Adipocyte (in vitro differentiated cells): ENCODE measurements around the gene PKNOX2.

ENCODE experiments used
- DNase-seq: peaks from one replicate; pipeline ENCODE4 v3.0.0-alpha.2; 2015; ENCODE audit warnings: low read depth
- H3K27me3 ChIP-seq: replicated peaks from 2 replicates; pipeline ENCODE4 v1.7.0; 2013; ENCODE audit warnings: mild to moderate bottlenecking, low read length, moderate library complexity; ENCODE audit not compliant: control insufficient read depth, insufficient read depth
- H3K36me3 ChIP-seq: 2 replicates; pipeline ENCODE4 v1.7.0; 2013; ENCODE audit warnings: low read length, mild to moderate bottlenecking, moderate library complexity; ENCODE audit not compliant: control insufficient read depth, insufficient read depth, severe bottlenecking
- H3K4me1 ChIP-seq: 2 replicates; pipeline ENCODE4 v1.7.0; 2013; ENCODE audit warnings: mild to moderate bottlenecking, low read length, moderate library complexity; ENCODE audit not compliant: control insufficient read depth, insufficient read depth
- H3K4me3 ChIP-seq: 2 replicates; pipeline ENCODE4 v1.7.0; 2013; ENCODE audit warnings: mild to moderate bottlenecking, low read length, moderate library complexity
- H3K9ac ChIP-seq: 2 replicates; pipeline ENCODE4 v1.7.0; 2013; ENCODE audit warnings: mild to moderate bottlenecking, low read length, moderate library complexity
- H3K9me3 ChIP-seq: 2 replicates; pipeline ENCODE4 v1.7.0; 2013; ENCODE audit warnings: mild to moderate bottlenecking, low read length, moderate library complexity; ENCODE audit not compliant: control insufficient read depth

The PKNOX2 gene

GRCh38 chr11:125326126-125326525 is 161.6 kb downstream of the PKNOX2 start:
- H3K4me3 ChIP-seq: no peak overlapping the region
- no peak overlapping the region for H3K9ac ChIP-seq
- H3K36me3 ChIP-seq: no peaks in the 10 kb centered on the region
- H3K27me3 ChIP-seq: peaks cover 24% of the 10 kb centered on the region
- H3K4me1 ChIP-seq: no peaks in the 10 kb centered on the region
- no peak for DNase-seq
- no peaks in the 10 kb centered on the region for H3K9me3 ChIP-seq

DNA sequence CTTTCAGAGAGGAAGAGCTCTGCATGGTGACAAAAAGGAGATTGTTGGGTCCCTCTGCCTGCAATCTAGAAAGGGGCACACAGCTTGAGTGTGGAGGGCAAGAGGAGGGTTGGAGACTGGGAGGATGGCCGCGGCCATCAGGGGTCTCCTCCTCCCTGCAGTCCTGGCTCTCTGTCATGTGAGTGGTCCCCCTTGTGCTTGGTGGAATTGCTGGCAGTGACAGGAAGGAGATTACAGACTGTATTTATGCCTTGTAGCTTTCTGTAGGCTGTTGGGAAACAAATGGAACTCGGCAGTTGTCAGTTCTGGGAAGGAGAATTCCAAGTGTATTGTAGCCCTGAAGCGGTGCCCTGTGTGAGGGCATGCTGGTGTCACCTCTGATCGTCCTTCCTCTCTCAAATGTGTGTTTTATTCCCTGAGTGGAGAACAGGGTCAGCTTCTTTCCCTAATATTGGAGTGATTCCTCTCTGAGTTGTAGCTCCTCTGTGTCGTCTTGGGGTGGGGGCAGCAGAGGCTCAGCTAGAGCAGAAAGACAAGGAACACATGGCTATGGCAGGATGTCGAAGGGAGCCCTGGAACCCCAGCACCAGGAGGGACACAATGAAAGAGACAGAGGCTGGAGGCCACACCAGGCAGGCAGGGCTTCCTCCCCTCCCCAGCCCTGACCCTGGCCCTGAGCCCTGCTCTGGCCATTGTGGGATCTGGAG is 163.1 kb downstream of the PKNOX2 start:
- no peaks in the 10 kb centered on the region for H3K9me3 ChIP-seq
- no peak for DNase-seq
- no peaks in the 10 kb centered on the region for H3K36me3 ChIP-seq
- H3K4me1 ChIP-seq: no peaks in the 10 kb centered on the region
- H3K9ac ChIP-seq: no peak overlapping the region
- H3K4me3 ChIP-seq: no peak overlapping the region
- peaks cover 25% of the 10 kb centered on the region for H3K27me3 ChIP-seq

- H3K36me3 ChIP-seq: no peaks in the 10 kb centered on the region
- H3K4me1 ChIP-seq: no peaks in the 10 kb centered on the region
- DNase-seq: no peak
- peaks cover 22% of the 10 kb centered on the region for H3K27me3 ChIP-seq
- no peak overlapping the region for H3K9ac ChIP-seq
- no peaks in the 10 kb centered on the region for H3K9me3 ChIP-seq
- no peak overlapping the region for H3K4me3 ChIP-seq
Measured at GRCh38 chr11:125328225-125328580, 163.7 kb downstream of the PKNOX2 start.

- Histone ChIP-seq H3K9ac (no peak overlapping the region), H3K4me3 (no peak overlapping the region)
- no peak for DNase-seq
Measured at GRCh38 chr11:125329786-125330185, 165.2 kb downstream of the PKNOX2 start.

DNA sequence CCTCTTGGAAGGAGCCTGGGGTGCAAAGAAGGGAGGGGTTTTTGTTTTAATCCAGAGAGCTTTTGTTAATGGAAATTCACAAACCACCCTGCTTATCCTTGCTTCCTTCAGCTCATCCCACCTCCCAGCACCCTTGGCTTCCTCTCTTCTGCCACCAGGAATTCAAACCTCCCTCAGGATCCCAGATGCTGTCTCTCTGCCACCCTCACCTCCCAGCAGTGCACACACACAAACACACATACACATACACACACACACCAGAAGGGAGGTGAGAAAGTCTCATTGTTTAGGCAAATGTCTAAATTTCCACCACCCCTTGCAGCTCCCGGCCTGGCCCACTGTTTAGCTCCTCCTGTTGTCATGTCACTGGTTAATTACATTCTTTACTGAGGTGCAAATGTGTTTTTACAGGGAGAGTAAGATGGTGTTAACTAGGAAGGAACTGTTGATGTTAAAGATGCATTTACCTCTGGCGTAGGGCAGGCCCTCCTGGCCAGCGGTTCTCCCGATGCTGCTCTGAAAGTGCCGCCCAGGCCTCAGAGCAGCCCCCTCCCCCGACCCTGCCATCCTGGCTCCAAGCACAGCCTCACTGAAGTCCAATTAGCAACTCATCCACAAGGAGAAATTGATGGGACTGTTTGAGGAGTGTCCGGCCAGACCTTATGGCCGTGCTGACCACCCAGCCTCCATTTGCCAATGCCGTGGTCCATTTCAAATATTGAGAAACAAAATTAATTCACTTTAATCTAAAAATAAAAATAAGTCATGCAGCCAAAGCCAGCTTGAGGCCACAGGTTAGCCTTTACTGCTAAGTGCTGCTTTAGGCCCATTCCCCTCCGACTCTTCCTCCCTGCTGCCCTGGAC is 166.1 kb downstream of the PKNOX2 start:
- peaks cover 6% of the 10 kb centered on the region for H3K27me3 ChIP-seq
- no peak for DNase-seq
- no peak overlapping the region for H3K9ac ChIP-seq
- H3K4me3 ChIP-seq: no peak overlapping the region
- H3K4me1 ChIP-seq: no peaks in the 10 kb centered on the region
- H3K36me3 ChIP-seq: no peaks in the 10 kb centered on the region
- no peaks in the 10 kb centered on the region for H3K9me3 ChIP-seq

More at GRCh38 chr11:125329786-125330185, 165.2 kb downstream of the PKNOX2 start:
- Histone ChIP-seq H3K4me1 (no peaks in the 10 kb centered on the region), H3K27me3 (peaks cover 11% of the 10 kb centered on the region), H3K36me3 (no peaks in the 10 kb centered on the region), H3K9me3 (no peaks in the 10 kb centered on the region)

GRCh38 chr11:125331357-125332035 is 166.9 kb downstream of the PKNOX2 start:
- Histone ChIP-seq H3K9ac (no peak overlapping the region), H3K27me3 (peaks cover 3% of the 10 kb centered on the region), H3K36me3 (no peaks in the 10 kb centered on the region), H3K4me3 (no peak overlapping the region), H3K4me1 (no peaks in the 10 kb centered on the region), H3K9me3 (no peaks in the 10 kb centered on the region)
- no peak for DNase-seq

- no peak for DNase-seq
- Histone ChIP-seq H3K36me3 (no peaks in the 10 kb centered on the region), H3K9ac (no peak overlapping the region), H3K27me3 (peaks cover 3% of the 10 kb centered on the region), H3K4me3 (no peak overlapping the region), H3K4me1 (no peaks in the 10 kb centered on the region), H3K9me3 (no peaks in the 10 kb centered on the region)
Measured at GRCh38 chr11:125332821-125333220, 168.3 kb downstream of the PKNOX2 start.

- Histone ChIP-seq H3K36me3 (no peaks in the 10 kb centered on the region), H3K9ac (no peak overlapping the region), H3K4me1 (peaks cover 4% of the 10 kb centered on the region), H3K9me3 (no peaks in the 10 kb centered on the region), H3K27me3 (peaks cover 3% of the 10 kb centered on the region), H3K4me3 (no peak overlapping the region)
- DNase-seq: no peak
Measured at GRCh38 chr11:125333354-125334073, 169.0 kb downstream of the PKNOX2 start.

DNA sequence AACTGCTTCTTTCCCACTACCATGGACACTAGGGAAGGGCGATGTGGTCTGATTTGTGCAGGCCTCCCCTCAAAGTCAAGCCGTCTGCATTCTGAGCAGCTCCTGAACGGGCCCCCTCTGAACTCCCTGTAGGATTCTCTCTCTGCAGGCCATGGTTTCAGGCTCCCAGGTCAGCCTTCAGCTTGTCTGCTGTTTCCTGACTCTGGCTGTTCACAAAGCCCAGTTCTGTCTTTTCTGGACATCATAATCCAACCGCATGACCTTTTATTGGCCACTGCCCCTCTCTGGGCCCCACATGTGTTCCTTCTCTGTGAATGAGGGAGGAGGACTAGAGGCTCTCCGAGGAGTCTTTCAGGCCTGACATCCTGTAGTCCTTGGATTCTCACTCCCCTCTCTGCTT is 170.6 kb downstream of the PKNOX2 start:
- Histone ChIP-seq H3K9me3 (no peaks in the 10 kb centered on the region), H3K36me3 (no peaks in the 10 kb centered on the region), H3K4me3 (no peak overlapping the region), H3K27me3 (peaks cover 3% of the 10 kb centered on the region), H3K4me1 (peaks cover 19% of the 10 kb centered on the region), H3K9ac (no peak overlapping the region)
- no peak for DNase-seq

DNA sequence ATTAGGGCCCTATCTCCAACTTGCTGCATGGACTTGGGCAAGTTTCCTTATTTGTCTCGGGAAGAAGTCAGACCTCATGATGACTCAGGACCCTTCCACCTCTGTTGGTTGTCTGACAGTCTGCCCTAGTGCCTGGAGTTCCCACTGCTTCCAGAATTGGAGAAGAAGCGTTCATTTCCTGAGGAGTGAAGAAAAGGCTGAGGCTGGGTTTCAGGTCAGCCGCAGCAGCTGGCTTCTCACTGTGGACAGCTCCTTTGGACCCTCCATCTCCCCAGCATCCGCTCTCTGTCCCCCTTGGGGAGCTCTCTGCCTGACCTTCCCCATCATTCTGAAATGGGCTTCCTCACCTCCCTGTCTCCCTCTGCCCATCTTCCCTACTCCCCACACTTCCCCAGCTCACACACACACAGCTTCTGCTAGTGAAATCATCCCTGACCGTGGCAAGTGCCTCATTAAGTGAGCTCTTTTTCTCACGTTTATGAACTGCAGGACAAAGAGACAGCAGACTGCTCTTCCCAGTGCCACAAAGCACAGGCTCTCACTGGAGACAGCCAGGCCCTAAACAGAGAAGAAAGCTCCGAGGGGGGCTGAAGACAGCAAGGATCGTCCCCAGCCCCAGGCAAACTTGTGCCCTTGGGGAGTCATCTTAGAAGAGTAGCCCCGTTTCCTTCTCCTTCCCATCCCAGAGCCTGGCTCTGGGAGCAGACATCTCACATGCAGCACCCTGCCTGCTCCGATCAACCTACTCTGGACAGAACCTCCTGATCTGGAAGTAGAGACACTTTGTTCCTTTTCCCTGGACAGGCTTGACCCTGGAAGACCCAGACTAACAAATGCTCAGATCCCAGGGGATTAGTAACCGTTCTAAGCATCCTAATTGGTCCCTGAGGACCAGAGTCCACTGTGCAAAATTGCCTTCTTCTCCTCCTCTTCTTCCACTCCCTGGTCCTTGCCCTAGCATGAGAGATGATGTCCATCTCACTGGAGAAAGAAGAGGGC is 173.6 kb downstream of the PKNOX2 start:
- H3K4me1 ChIP-seq: peaks cover 19% of the 10 kb centered on the region
- H3K9ac ChIP-seq: no peak overlapping the region
- H3K4me3 ChIP-seq: peak overlapping the region; percentile 17
- no peak for DNase-seq
- no peaks in the 10 kb centered on the region for H3K9me3 ChIP-seq
- no peaks in the 10 kb centered on the region for H3K27me3 ChIP-seq
- H3K36me3 ChIP-seq: no peaks in the 10 kb centered on the region
